Neural cell (in vitro differentiated cells): Measurements from ENCODE around the gene IDH3G. TPM values are rescaled to one million over a fixed set of nuclear protein-coding genes. Genes with fewer than 3 reads are reported as not detected.

Source experiments
- H2AFZ ChIP-seq: fragments of 200-600, 300-800 bp; sonication (generic), shearing (Covaris generic); 2 replicates; pipeline ENCODE4 v1.6.0; 2014; ENCODE audit warnings: low read depth, mild to moderate bottlenecking, antibody characterized with exemption, low read length, moderate library complexity
- H3F3A ChIP-seq: fragments of 200-600 bp; shearing (Covaris generic); 2 replicates; pipeline ENCODE4 v1.6.1; 2016; ENCODE audit warnings: mild to moderate bottlenecking, moderate library complexity, mixed read lengths, antibody characterized with exemption, low read length; ENCODE audit not compliant: insufficient read depth, poor library complexity, severe bottlenecking
- H3K27ac ChIP-seq: fragments of 200-600, 300-800 bp; sonication (generic), shearing (Covaris generic); 2 replicates; pipeline ENCODE4 v1.5.1; 2014; ENCODE audit warnings: mild to moderate bottlenecking, low read length, moderate library complexity
- H3K27me3 ChIP-seq: fragments of 300-800, 200-600 bp; sonication (generic), shearing (Covaris generic); 2 replicates; pipeline ENCODE4 v1.6.0; 2014; ENCODE audit warnings: mild to moderate bottlenecking, low read depth, low read length, moderate library complexity; ENCODE audit not compliant: insufficient read depth
- H3K36me3 ChIP-seq: fragments of 300-800, 200-600 bp; sonication (generic), shearing (Covaris generic); 2 replicates; pipeline ENCODE4 v1.5.1; 2014; ENCODE audit warnings: mild to moderate bottlenecking, antibody characterized with exemption, low read length, moderate library complexity; ENCODE audit not compliant: insufficient read depth
- H3K4me2 ChIP-seq: fragments of 300-800, 200-600 bp; sonication (generic), shearing (Covaris generic); 2 replicates; pipeline ENCODE4 v1.6.0; 2014; ENCODE audit warnings: mild to moderate bottlenecking, low read length
- H3K4me3 ChIP-seq: fragments of 300-800, 200-600 bp; sonication (generic), shearing (Covaris generic); 2 replicates; pipeline ENCODE4 v1.5.1; 2014; ENCODE audit warnings: mild to moderate bottlenecking, low read length, moderate library complexity
- H3K79me2 ChIP-seq: fragments of 200-600 bp; shearing (Covaris generic); replicated peaks from 2 replicates; pipeline ENCODE4 v1.6.0; 2014; ENCODE audit warnings: mild to moderate bottlenecking, low read length, moderate library complexity; ENCODE audit not compliant: insufficient read depth
- H3K9ac ChIP-seq: fragments of 300-800, 200-600 bp; sonication (generic), shearing (Covaris generic); 2 replicates; pipeline ENCODE4 v1.6.1; 2016; ENCODE audit warnings: mild to moderate bottlenecking, low read length, mixed read lengths
- H3K9me2 ChIP-seq: fragments of 200-600 bp; shearing (Covaris generic); 2 replicates; pipeline ENCODE4 v1.6.1; 2016; ENCODE audit warnings: mild to moderate bottlenecking, low read length, mixed read lengths; ENCODE audit not compliant: insufficient read depth
- H3K9me3 ChIP-seq: fragments of 200-600, 300-800 bp; sonication (generic), shearing (Covaris generic); 2 replicates; pipeline ENCODE4 v1.6.1; 2016; ENCODE audit warnings: mild to moderate bottlenecking, mixed run types, low read length, moderate library complexity, mixed read lengths
- H4K20me1 ChIP-seq: fragments of 200-600 bp; shearing (Covaris generic); 2 replicates; pipeline ENCODE4 v1.6.1; 2016; ENCODE audit warnings: mild to moderate bottlenecking, mixed run types; ENCODE audit not compliant: insufficient read depth
- CTCF ChIP-seq: fragments of 450-650 bp; IDR thresholded peaks from 2 replicates; pipeline ENCODE4 v1.5.1; 2014; ENCODE audit warnings: antibody characterized with exemption, mild to moderate bottlenecking, moderate library complexity; ENCODE audit not compliant: poor library complexity, severe bottlenecking
- EP300 ChIP-seq: fragments of 450-650 bp; conservative IDR thresholded peaks from 2 replicates; pipeline ENCODE4 v1.6.1; 2014; ENCODE audit warnings: antibody characterized with exemption, mild to moderate bottlenecking, moderate library complexity; ENCODE audit not compliant: poor library complexity, severe bottlenecking
- EZH2 ChIP-seq: fragments of 200-600, 300-800 bp; shearing (Covaris generic), sonication (generic); IDR thresholded peaks from 2 replicates; pipeline ENCODE4 v1.6.1; 2014; ENCODE audit warnings: antibody characterized with exemption, low read length, borderline replicate concordance, mild to moderate bottlenecking; ENCODE audit not compliant: insufficient read depth, poor library complexity, severe bottlenecking
- MXI1 ChIP-seq: fragments of 450-650 bp; conservative IDR thresholded peaks from 2 replicates; pipeline ENCODE4 v1.6.1; 2014; ENCODE audit warnings: antibody characterized with exemption, mild to moderate bottlenecking; ENCODE audit not compliant: poor library complexity, severe bottlenecking
- POLR2AphosphoS5 ChIP-seq: IDR thresholded peaks from 2 replicates; pipeline ENCODE4 v1.6.1; 2012
- RAD21 ChIP-seq: fragments of 450-650 bp; conservative IDR thresholded peaks from 2 replicates; pipeline ENCODE4 v1.6.1; 2014; ENCODE audit warnings: antibody characterized with exemption, mild to moderate bottlenecking, moderate library complexity
- REST ChIP-seq: IDR thresholded peaks from 2 replicates; pipeline ENCODE4 v1.6.1; 2012; ENCODE audit warnings: borderline replicate concordance
- SMC3 ChIP-seq: fragments of 450-650 bp; conservative IDR thresholded peaks from 2 replicates; pipeline ENCODE4 v1.6.1; 2014; ENCODE audit warnings: antibody characterized with exemption, mild to moderate bottlenecking, moderate library complexity; ENCODE audit not compliant: poor library complexity
- TAF1 ChIP-seq: IDR thresholded peaks from 2 replicates; pipeline ENCODE4 v1.6.1; 2012; ENCODE audit warnings: low read depth
- polyA plus RNA-seq: library from polyadenylated mRNA; depleted of rRNA; stranded (reverse); fragments of >200 nt; gene quantifications from 2 replicates; pipeline ENCODE4 v1.2.3, GENCODE V29; 2014

The IDH3G gene
- polyA plus RNA-seq, 1 donor from 2014 or later, result 64.7 TPM

GRCh38 chrX:153804100-153804595 lies 10.0 kb upstream of the IDH3G start:
- Histone ChIP-seq H3K9ac (no peak overlapping the region), H3K4me2 (no peak overlapping the region), H2AFZ (no peak overlapping the region), H3K27ac (no peak overlapping the region), H3K4me3 (no peak overlapping the region), H4K20me1 (no peaks in the 10 kb centered on the region), H3K36me3 (no peaks in the 10 kb centered on the region), H3F3A (no peaks in the 10 kb centered on the region), H3K9me3 (no peaks in the 10 kb centered on the region), H3K9me2 (no peaks in the 10 kb centered on the region), H3K27me3 (no peaks in the 10 kb centered on the region), H3K79me2 (peaks cover 9% of the 10 kb centered on the region)
- no peak for TF ChIP-seq MXI1
- no peak for TF ChIP-seq RAD21
- no peak for TF ChIP-seq EZH2
- no peak for TF ChIP-seq SMC3
- TF ChIP-seq EP300, result no peak
- no peak for TF ChIP-seq TAF1
- TF ChIP-seq POLR2AphosphoS5, result no peak
- no peak for TF ChIP-seq CTCF
- TF ChIP-seq REST, result no peak

GRCh38 chrX:153803211-153804099 lies 9.3 kb upstream of the IDH3G start:
- no peak overlapping the region for H3K9ac ChIP-seq
- H3K79me2 ChIP-seq, result peaks cover 5% of the 10 kb centered on the region
- no peaks in the 10 kb centered on the region for H3K27me3 ChIP-seq
- H3K9me3 ChIP-seq, result no peaks in the 10 kb centered on the region
- no peaks in the 10 kb centered on the region for H4K20me1 ChIP-seq
- H3K36me3 ChIP-seq, result no peaks in the 10 kb centered on the region
- H3K9me2 ChIP-seq, result no peaks in the 10 kb centered on the region
- TF ChIP-seq EZH2, result no peak
- no peak for TF ChIP-seq MXI1
- H3K4me2 ChIP-seq, result no peak overlapping the region
- H2AFZ ChIP-seq, result no peak overlapping the region
- no peaks in the 10 kb centered on the region for H3F3A ChIP-seq
- no peak overlapping the region for H3K4me3 ChIP-seq
- no peak overlapping the region for H3K27ac ChIP-seq
